ENCODE measurements around the gene LBR. TPM values are rescaled to one million over a fixed set of nuclear protein-coding genes. Genes with fewer than 3 reads are reported as not detected.

Gene LBR
- total and polyA plus RNA-seq, 2 experiments from 2014 or later = 50.6 to 91.3 TPM

DNA sequence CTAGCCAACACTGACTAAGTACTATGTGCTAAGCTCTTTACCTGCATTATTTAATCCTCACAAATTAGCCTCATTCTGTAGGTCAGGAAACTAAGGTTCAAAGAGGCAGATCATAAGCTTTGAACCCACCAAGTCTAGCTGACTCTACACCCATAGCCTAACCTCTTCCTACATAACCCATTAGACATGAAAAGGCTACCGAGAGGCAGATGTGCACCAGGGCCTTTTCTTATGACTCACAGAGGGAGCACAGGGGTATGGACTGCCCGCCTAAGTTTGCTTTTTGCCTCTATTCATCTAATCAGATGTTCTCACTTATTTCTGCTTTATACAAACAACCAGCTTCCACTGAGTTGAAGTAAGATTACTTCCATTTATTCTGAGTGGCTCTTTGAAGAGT, 31.5 kb downstream of the LBR start (continued):
- TF ChIP-seq, protein P1, sequence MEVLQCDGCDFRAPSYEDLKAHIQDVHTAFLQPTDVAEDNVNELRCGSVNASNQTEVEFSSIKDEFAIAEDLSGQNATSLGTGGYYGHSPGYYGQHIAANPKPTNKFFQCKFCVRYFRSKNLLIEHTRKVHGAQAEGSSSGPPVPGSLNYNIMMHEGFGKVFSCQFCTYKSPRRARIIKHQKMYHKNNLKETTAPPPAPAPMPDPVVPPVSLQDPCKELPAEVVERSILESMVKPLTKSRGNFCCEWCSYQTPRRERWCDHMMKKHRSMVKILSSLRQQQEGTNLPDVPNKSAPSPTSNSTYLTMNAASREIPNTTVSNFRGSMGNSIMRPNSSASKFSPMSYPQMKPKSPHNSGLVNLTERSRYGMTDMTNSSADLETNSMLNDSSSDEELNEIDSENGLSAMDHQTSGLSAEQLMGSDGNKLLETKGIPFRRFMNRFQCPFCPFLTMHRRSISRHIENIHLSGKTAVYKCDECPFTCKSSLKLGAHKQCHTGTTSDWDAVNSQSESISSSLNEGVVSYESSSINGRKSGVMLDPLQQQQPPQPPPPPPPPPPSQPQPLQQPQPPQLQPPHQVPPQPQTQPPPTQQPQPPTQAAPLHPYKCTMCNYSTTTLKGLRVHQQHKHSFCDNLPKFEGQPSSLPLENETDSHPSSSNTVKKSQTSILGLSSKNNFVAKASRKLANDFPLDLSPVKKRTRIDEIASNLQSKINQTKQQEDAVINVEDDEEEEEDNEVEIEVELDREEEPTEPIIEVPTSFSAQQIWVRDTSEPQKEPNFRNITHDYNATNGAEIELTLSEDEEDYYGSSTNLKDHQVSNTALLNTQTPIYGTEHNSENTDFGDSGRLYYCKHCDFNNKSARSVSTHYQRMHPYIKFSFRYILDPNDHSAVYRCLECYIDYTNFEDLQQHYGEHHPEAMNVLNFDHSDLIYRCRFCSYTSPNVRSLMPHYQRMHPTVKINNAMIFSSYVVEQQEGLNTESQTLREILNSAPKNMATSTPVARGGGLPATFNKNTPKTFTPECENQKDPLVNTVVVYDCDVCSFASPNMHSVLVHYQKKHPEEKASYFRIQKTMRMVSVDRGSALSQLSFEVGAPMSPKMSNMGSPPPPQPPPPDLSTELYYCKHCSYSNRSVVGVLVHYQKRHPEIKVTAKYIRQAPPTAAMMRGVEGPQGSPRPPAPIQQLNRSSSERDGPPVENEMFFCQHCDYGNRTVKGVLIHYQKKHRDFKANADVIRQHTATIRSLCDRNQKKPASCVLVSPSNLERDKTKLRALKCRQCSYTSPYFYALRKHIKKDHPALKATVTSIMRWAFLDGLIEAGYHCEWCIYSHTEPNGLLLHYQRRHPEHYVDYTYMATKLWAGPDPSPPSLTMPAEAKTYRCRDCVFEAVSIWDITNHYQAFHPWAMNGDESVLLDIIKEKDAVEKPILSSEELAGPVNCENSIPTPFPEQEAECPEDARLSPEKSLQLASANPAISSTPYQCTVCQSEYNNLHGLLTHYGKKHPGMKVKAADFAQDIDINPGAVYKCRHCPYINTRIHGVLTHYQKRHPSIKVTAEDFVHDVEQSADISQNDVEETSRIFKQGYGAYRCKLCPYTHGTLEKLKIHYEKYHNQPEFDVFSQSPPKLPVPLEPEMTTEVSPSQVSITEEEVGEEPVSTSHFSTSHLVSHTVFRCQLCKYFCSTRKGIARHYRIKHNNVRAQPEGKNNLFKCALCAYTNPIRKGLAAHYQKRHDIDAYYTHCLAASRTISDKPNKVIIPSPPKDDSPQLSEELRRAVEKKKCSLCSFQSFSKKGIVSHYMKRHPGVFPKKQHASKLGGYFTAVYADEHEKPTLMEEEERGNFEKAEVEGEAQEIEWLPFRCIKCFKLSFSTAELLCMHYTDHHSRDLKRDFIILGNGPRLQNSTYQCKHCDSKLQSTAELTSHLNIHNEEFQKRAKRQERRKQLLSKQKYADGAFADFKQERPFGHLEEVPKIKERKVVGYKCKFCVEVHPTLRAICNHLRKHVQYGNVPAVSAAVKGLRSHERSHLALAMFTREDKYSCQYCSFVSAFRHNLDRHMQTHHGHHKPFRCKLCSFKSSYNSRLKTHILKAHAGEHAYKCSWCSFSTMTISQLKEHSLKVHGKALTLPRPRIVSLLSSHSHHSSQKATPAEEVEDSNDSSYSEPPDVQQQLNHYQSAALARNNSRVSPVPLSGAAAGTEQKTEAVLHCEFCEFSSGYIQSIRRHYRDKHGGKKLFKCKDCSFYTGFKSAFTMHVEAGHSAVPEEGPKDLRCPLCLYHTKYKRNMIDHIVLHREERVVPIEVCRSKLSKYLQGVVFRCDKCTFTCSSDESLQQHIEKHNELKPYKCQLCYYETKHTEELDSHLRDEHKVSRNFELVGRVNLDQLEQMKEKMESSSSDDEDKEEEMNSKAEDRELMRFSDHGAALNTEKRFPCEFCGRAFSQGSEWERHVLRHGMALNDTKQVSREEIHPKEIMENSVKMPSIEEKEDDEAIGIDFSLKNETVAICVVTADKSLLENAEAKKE (CRISPR knock-in tag; IDR thresholded peaks at IDR 0.05) = no peak
- TF ChIP-seq JUNB (IDR thresholded peaks at IDR 0.05; ENCODE audit: unreplicated experiment) = no peak

DNA sequence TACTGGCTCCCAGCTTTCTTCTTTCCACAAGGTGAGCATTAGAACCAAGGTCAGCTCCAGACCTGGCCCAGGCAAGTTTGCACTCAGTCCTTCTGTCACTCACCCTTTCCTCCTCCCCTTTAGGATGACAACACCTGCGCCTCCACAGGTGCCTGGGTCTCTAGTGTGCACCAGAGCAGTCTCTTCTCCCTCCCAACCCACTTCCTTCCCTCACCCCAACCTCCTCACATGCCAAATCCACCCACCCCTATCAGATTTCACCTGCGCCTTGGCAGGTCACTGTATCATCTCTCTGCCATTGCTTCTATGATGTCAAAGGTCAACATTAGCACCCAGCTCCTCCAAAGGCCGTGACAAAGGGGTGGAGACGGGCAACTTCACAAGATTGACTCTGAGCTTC, 38.0 kb downstream of the LBR start:
- H3K27ac Mint-ChIP-seq = no peak overlapping the region
- H3K36me3 Mint-ChIP-seq (ENCODE audit: low read depth) = no peaks in the 10 kb centered on the region
- Histone ChIP-seq H3K4me1 (ENCODE audit: insufficient read depth) (no peaks in the 10 kb centered on the region), H3K27ac (ENCODE audit: low read depth) (no peak overlapping the region), H2AFZ (no peak overlapping the region), H4K20me1 (replicated peaks; ENCODE audit: insufficient read depth) (no peaks in the 10 kb centered on the region), H3K9me2 (ENCODE audit: insufficient read depth) (no peaks in the 10 kb centered on the region), H3F3A (replicated peaks; ENCODE audit: low read depth) (no peaks in the 10 kb centered on the region), H3K4me3 (no peak overlapping the region), H3K27me3 (ENCODE audit: insufficient read depth) (no peaks in the 10 kb centered on the region), H3K36me3 (ENCODE audit: insufficient read depth) (no peaks in the 10 kb centered on the region), H3K4me2 (no peak overlapping the region), H3K79me2 (replicated peaks; ENCODE audit: insufficient read depth) (no peaks in the 10 kb centered on the region)
- DNase-seq (ENCODE audit: low spot score) (no peak), ATAC-seq (no peak)
- no peak overlapping the region for H3K4me3 Mint-ChIP-seq
- H3K4me1 Mint-ChIP-seq = 0 out of 3 replicates have a peak, but pooled peaks cover 4% of the 10 kb centered on the region
- H3K9me3 Mint-ChIP-seq = no peaks in the 10 kb centered on the region
- H3K27me3 Mint-ChIP-seq (ENCODE audit: insufficient read depth, low read depth, poor library complexity) = peaks cover 5% of the 10 kb centered on the region
- TF ChIP-seq, protein P2, sequence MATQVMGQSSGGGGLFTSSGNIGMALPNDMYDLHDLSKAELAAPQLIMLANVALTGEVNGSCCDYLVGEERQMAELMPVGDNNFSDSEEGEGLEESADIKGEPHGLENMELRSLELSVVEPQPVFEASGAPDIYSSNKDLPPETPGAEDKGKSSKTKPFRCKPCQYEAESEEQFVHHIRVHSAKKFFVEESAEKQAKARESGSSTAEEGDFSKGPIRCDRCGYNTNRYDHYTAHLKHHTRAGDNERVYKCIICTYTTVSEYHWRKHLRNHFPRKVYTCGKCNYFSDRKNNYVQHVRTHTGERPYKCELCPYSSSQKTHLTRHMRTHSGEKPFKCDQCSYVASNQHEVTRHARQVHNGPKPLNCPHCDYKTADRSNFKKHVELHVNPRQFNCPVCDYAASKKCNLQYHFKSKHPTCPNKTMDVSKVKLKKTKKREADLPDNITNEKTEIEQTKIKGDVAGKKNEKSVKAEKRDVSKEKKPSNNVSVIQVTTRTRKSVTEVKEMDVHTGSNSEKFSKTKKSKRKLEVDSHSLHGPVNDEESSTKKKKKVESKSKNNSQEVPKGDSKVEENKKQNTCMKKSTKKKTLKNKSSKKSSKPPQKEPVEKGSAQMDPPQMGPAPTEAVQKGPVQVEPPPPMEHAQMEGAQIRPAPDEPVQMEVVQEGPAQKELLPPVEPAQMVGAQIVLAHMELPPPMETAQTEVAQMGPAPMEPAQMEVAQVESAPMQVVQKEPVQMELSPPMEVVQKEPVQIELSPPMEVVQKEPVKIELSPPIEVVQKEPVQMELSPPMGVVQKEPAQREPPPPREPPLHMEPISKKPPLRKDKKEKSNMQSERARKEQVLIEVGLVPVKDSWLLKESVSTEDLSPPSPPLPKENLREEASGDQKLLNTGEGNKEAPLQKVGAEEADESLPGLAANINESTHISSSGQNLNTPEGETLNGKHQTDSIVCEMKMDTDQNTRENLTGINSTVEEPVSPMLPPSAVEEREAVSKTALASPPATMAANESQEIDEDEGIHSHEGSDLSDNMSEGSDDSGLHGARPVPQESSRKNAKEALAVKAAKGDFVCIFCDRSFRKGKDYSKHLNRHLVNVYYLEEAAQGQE (IDR thresholded peaks at IDR 0.05; ENCODE audit: unreplicated experiment) = no peak
- TF ChIP-seq JUNB (IDR thresholded peaks at IDR 0.05; ENCODE audit: unreplicated experiment) (no peak), STAT1 (IDR thresholded peaks at IDR 0.05; ENCODE audit: unreplicated experiment) (no peak), EZH2 (IDR thresholded peaks at IDR 0.05; ENCODE audit: low read depth, unreplicated experiment) (no peak), CREB1 (CRISPR knock-in tag; IDR thresholded peaks at IDR 0.05; ENCODE audit: low read depth) (no peak), ZNF331 (CRISPR knock-in tag; IDR thresholded peaks at IDR 0.05; ENCODE audit: low read depth) (no peak), EZH2phosphoT487 (IDR thresholded peaks at IDR 0.05; ENCODE audit: unreplicated experiment) (no peak), NANOG (IDR thresholded peaks at IDR 0.05; ENCODE audit: borderline replicate concordance) (no peak), POLR2AphosphoS5 (IDR thresholded peaks at IDR 0.05; ENCODE audit: low read depth) (no peak), ZNF114 (CRISPR knock-in tag; IDR thresholded peaks at IDR 0.05) (no peak)
- TF ChIP-seq, protein P3, sequence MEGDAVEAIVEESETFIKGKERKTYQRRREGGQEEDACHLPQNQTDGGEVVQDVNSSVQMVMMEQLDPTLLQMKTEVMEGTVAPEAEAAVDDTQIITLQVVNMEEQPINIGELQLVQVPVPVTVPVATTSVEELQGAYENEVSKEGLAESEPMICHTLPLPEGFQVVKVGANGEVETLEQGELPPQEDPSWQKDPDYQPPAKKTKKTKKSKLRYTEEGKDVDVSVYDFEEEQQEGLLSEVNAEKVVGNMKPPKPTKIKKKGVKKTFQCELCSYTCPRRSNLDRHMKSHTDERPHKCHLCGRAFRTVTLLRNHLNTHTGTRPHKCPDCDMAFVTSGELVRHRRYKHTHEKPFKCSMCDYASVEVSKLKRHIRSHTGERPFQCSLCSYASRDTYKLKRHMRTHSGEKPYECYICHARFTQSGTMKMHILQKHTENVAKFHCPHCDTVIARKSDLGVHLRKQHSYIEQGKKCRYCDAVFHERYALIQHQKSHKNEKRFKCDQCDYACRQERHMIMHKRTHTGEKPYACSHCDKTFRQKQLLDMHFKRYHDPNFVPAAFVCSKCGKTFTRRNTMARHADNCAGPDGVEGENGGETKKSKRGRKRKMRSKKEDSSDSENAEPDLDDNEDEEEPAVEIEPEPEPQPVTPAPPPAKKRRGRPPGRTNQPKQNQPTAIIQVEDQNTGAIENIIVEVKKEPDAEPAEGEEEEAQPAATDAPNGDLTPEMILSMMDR (conservative IDR thresholded peaks at IDR 0.05; ENCODE audit: low read depth in 2 of 2) = no peak
- TF ChIP-seq, protein P4, sequence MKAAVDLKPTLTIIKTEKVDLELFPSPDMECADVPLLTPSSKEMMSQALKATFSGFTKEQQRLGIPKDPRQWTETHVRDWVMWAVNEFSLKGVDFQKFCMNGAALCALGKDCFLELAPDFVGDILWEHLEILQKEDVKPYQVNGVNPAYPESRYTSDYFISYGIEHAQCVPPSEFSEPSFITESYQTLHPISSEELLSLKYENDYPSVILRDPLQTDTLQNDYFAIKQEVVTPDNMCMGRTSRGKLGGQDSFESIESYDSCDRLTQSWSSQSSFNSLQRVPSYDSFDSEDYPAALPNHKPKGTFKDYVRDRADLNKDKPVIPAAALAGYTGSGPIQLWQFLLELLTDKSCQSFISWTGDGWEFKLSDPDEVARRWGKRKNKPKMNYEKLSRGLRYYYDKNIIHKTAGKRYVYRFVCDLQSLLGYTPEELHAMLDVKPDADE (IDR thresholded peaks at IDR 0.05) = no peak

All from GM23338 (cell line).